ENCODE results near the gene HIPK3. TPM values are rescaled to one million over a fixed set of nuclear protein-coding genes. Genes with fewer than 3 reads are reported as not detected.

Gene HIPK3
- total RNA-seq, 1 donor from 2014 or later, result 78.5 TPM

- no peak overlapping the region for H3K9ac ChIP-seq (ENCODE audit: low read length)
- no peak overlapping the region for H3K27ac Mint-ChIP-seq (ENCODE audit: unreplicated experiment)
- H3K36me3 Mint-ChIP-seq (ENCODE audit: low read depth, unreplicated experiment), result peaks cover 3% of the 10 kb centered on the region
- H3K9me3 ChIP-seq (ENCODE audit: insufficient read depth, low read depth, low read length), result no peaks in the 10 kb centered on the region
- H3K27me3 ChIP-seq (ENCODE audit: insufficient read depth, low read length), result no peaks in the 10 kb centered on the region
- H3K4me1 Mint-ChIP-seq (ENCODE audit: low read depth, unreplicated experiment), result peaks cover 8% of the 10 kb centered on the region
- H2AFZ ChIP-seq (ENCODE audit: low read depth, low read length), result no peak overlapping the region
- no peak overlapping the region for H3K4me3 ChIP-seq (ENCODE audit: insufficient read depth, low read depth, low read length)
- H3K27me3 Mint-ChIP-seq (ENCODE audit: low read depth, unreplicated experiment), result no peaks in the 10 kb centered on the region
- H3K27ac ChIP-seq (ENCODE audit: low read depth, low read length), result no peak overlapping the region
- H3K9me3 Mint-ChIP-seq (ENCODE audit: unreplicated experiment), result no peaks in the 10 kb centered on the region
- no peak overlapping the region for H3K4me3 Mint-ChIP-seq (ENCODE audit: unreplicated experiment)
- H3K4me2 ChIP-seq (ENCODE audit: low read length), result no peak overlapping the region
- no peak for FAIRE-seq
- peaks cover 4% of the 10 kb centered on the region for H3K4me1 ChIP-seq (ENCODE audit: insufficient read depth, low read length)
- H4K20me1 ChIP-seq (ENCODE audit: insufficient read depth, low read length), result peaks cover 77% of the 10 kb centered on the region
- TF ChIP-seq EZH2 (IDR thresholded peaks at IDR 0.05; ENCODE audit: insufficient read depth, low read length), result no peak
- TF ChIP-seq, protein P1, sequence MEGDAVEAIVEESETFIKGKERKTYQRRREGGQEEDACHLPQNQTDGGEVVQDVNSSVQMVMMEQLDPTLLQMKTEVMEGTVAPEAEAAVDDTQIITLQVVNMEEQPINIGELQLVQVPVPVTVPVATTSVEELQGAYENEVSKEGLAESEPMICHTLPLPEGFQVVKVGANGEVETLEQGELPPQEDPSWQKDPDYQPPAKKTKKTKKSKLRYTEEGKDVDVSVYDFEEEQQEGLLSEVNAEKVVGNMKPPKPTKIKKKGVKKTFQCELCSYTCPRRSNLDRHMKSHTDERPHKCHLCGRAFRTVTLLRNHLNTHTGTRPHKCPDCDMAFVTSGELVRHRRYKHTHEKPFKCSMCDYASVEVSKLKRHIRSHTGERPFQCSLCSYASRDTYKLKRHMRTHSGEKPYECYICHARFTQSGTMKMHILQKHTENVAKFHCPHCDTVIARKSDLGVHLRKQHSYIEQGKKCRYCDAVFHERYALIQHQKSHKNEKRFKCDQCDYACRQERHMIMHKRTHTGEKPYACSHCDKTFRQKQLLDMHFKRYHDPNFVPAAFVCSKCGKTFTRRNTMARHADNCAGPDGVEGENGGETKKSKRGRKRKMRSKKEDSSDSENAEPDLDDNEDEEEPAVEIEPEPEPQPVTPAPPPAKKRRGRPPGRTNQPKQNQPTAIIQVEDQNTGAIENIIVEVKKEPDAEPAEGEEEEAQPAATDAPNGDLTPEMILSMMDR (IDR thresholded peaks at IDR 0.05; ENCODE audit: insufficient read depth, low read depth, low read length), result no peak
- no peaks in the 10 kb centered on the region for H3K36me3 ChIP-seq (ENCODE audit: insufficient read depth, low read length)
- no peak for DNase-seq (ENCODE audit: low read depth)
- peaks cover 100% of the 10 kb centered on the region for H3K79me2 ChIP-seq (ENCODE audit: insufficient read depth, low read length)
Observed at GRCh38 chr11:33271059-33271458, 13.9 kb downstream of the HIPK3 start.

- Mint-ChIP-seq H3K4me1 (ENCODE audit: low read depth, unreplicated experiment) (peaks cover 9% of the 10 kb centered on the region), H3K9me3 (ENCODE audit: unreplicated experiment) (no peaks in the 10 kb centered on the region), H3K27me3 (ENCODE audit: low read depth, unreplicated experiment) (no peaks in the 10 kb centered on the region), H3K36me3 (ENCODE audit: low read depth, unreplicated experiment) (peaks cover 3% of the 10 kb centered on the region), H3K27ac (ENCODE audit: unreplicated experiment) (no peak overlapping the region), H3K4me3 (ENCODE audit: unreplicated experiment) (no peak overlapping the region)
- H3K9me3 ChIP-seq (ENCODE audit: insufficient read depth, low read depth, low read length), result no peaks in the 10 kb centered on the region
- no peak overlapping the region for H3K4me2 ChIP-seq (ENCODE audit: low read length)
- no peak overlapping the region for H2AFZ ChIP-seq (ENCODE audit: low read depth, low read length)
- H3K4me1 ChIP-seq (ENCODE audit: insufficient read depth, low read length), result peaks cover 8% of the 10 kb centered on the region
- H3K79me2 ChIP-seq (ENCODE audit: insufficient read depth, low read length), result peaks cover 99% of the 10 kb centered on the region
- H3K27me3 ChIP-seq (ENCODE audit: insufficient read depth, low read length), result no peaks in the 10 kb centered on the region
- H3K27ac ChIP-seq (ENCODE audit: low read depth, low read length), result no peak overlapping the region
- H3K36me3 ChIP-seq (ENCODE audit: insufficient read depth, low read length), result no peaks in the 10 kb centered on the region
- FAIRE-seq (no peak), DNase-seq (ENCODE audit: low read depth) (no peak)
- no peak for TF ChIP-seq EZH2 (IDR thresholded peaks at IDR 0.05; ENCODE audit: insufficient read depth, low read length)
- TF ChIP-seq, protein P1 (IDR thresholded peaks at IDR 0.05; ENCODE audit: insufficient read depth, low read depth, low read length), result no peak
- H3K9ac ChIP-seq (ENCODE audit: low read length), result no peak overlapping the region
- peaks cover 78% of the 10 kb centered on the region for H4K20me1 ChIP-seq (ENCODE audit: insufficient read depth, low read length)
- H3K4me3 ChIP-seq (ENCODE audit: insufficient read depth, low read depth, low read length), result no peak overlapping the region
Observed at GRCh38 chr11:33272338-33273107, 15.3 kb downstream of the HIPK3 start.

DNA sequence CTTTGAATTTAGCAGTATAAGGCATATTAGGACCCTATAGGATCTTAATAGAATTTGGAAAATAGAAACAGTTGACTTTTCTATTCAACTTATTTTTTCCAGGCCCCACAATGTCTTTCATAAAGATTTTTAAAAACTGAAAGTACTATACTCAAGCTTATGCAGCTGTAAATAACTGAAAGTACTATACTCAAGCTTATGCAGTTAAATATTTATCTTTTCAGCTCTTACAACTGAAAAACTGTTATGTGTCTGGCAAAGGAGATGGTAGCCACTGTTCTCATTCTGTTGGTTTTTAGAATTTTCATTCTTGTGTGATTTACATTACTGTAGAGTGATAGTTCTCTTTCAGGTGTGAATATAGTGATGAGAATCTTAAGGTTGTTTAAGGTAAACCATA is 16.5 kb downstream of the HIPK3 start:
- no peaks in the 10 kb centered on the region for H3K9me3 ChIP-seq (ENCODE audit: insufficient read depth, low read depth, low read length)
- FAIRE-seq (no peak), DNase-seq (ENCODE audit: low read depth) (no peak)
- H3K4me1 ChIP-seq (ENCODE audit: insufficient read depth, low read length), result peaks cover 8% of the 10 kb centered on the region
- H3K79me2 ChIP-seq (ENCODE audit: insufficient read depth, low read length), result peaks cover 98% of the 10 kb centered on the region
- H2AFZ ChIP-seq (ENCODE audit: low read depth, low read length), result no peak overlapping the region
- H3K36me3 Mint-ChIP-seq (ENCODE audit: low read depth, unreplicated experiment), result peaks cover 3% of the 10 kb centered on the region
- no peak for TF ChIP-seq EZH2 (IDR thresholded peaks at IDR 0.05; ENCODE audit: insufficient read depth, low read length)
- TF ChIP-seq, protein P1 (IDR thresholded peaks at IDR 0.05; ENCODE audit: insufficient read depth, low read depth, low read length), result no peak
- no peak overlapping the region for H3K4me2 ChIP-seq (ENCODE audit: low read length)
- H3K27me3 ChIP-seq (ENCODE audit: insufficient read depth, low read length), result no peaks in the 10 kb centered on the region
- H3K9ac ChIP-seq (ENCODE audit: low read length), result no peak overlapping the region
- H3K9me3 Mint-ChIP-seq (ENCODE audit: unreplicated experiment), result no peaks in the 10 kb centered on the region
- no peaks in the 10 kb centered on the region for H3K36me3 ChIP-seq (ENCODE audit: insufficient read depth, low read length)
- peaks cover 9% of the 10 kb centered on the region for H3K4me1 Mint-ChIP-seq (ENCODE audit: low read depth, unreplicated experiment)
- no peak overlapping the region for H3K27ac Mint-ChIP-seq (ENCODE audit: unreplicated experiment)
- no peak overlapping the region for H3K4me3 Mint-ChIP-seq (ENCODE audit: unreplicated experiment)
- H3K4me3 ChIP-seq (ENCODE audit: insufficient read depth, low read depth, low read length), result no peak overlapping the region
- H3K27ac ChIP-seq (ENCODE audit: low read depth, low read length), result no peak overlapping the region
- H4K20me1 ChIP-seq (ENCODE audit: insufficient read depth, low read length), result peaks cover 75% of the 10 kb centered on the region
- H3K27me3 Mint-ChIP-seq (ENCODE audit: low read depth, unreplicated experiment), result no peaks in the 10 kb centered on the region
